ENCODE data around the gene LCP2. TPM values are rescaled to one million over a fixed set of nuclear protein-coding genes. Genes with fewer than 3 reads are reported as not detected.

LCP2 gene
- total RNA-seq, 1 donor from 2014 or later: not detected

- H3K9me3 Mint-ChIP-seq: no peaks in the 10 kb centered on the region
- no peaks in the 10 kb centered on the region for H3K27me3 Mint-ChIP-seq (ENCODE audit: low read depth)
- no peak overlapping the region for H3K27ac Mint-ChIP-seq
- no peak overlapping the region for H3K4me3 Mint-ChIP-seq
- DNase-seq (ENCODE audit: low spot score in 2 of 2, unreplicated experiment in 2 of 2): no peak
- TF ChIP-seq, protein P1, sequence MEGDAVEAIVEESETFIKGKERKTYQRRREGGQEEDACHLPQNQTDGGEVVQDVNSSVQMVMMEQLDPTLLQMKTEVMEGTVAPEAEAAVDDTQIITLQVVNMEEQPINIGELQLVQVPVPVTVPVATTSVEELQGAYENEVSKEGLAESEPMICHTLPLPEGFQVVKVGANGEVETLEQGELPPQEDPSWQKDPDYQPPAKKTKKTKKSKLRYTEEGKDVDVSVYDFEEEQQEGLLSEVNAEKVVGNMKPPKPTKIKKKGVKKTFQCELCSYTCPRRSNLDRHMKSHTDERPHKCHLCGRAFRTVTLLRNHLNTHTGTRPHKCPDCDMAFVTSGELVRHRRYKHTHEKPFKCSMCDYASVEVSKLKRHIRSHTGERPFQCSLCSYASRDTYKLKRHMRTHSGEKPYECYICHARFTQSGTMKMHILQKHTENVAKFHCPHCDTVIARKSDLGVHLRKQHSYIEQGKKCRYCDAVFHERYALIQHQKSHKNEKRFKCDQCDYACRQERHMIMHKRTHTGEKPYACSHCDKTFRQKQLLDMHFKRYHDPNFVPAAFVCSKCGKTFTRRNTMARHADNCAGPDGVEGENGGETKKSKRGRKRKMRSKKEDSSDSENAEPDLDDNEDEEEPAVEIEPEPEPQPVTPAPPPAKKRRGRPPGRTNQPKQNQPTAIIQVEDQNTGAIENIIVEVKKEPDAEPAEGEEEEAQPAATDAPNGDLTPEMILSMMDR (IDR thresholded peaks at IDR 0.05; ENCODE audit: unreplicated experiment): no peak
- no peaks in the 10 kb centered on the region for H3K36me3 Mint-ChIP-seq
- H3K4me1 Mint-ChIP-seq: no peaks in the 10 kb centered on the region
These were observed 79.7 kb downstream of the LCP2 start for GRCh38 chr5:170217831-170218230.

GRCh38 chr5:170216257-170216864 lies 81.2 kb downstream of the LCP2 start:
- Mint-ChIP-seq H3K36me3 (no peaks in the 10 kb centered on the region), H3K27me3 (ENCODE audit: low read depth) (no peaks in the 10 kb centered on the region), H3K27ac (no peak overlapping the region), H3K9me3 (no peaks in the 10 kb centered on the region), H3K4me3 (no peak overlapping the region), H3K4me1 (peaks cover 2% of the 10 kb centered on the region)
- TF ChIP-seq, protein P1 (IDR thresholded peaks at IDR 0.05; ENCODE audit: unreplicated experiment): peak; percentile 13
- DNase-seq (ENCODE audit: low spot score in 2 of 2, unreplicated experiment in 2 of 2): no peak

DNA sequence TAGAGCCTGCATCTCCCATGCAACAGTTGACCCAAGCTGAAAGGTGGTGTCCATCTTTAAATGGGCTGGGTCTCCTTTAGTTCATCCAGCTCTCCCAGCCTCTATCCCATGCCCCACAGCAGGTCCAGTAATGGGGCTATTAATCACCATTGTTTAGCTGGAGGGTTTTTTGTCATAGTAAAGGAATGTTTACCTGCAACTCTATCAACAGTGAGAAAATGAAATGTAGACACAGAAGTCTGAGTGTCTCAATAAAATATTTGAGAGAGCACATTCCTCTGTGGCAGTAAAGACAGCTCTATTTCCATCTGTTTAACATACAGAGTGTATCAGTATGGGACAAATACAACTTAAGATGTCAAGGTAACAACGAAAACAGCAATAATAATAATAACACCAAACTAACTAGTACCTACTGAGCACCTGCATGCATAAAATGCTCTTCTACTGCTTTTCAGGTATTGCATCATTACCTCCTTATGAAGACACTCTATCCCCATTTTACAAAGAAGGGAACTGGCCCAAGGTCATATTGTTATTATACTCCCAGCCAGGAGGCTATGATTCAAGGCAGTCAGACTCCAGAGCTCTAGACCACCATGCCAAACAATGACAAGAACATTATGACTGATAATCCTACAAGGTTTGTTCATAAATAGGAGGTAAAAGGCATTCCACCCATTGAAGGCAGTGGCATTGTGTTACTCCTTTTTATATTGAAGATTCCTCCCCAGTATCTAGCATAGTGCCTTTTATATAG lies 85.8 kb downstream of the LCP2 start:
- Mint-ChIP-seq H3K4me3 (no peak overlapping the region), H3K9me3 (peaks cover 7% of the 10 kb centered on the region), H3K4me1 (peaks cover 2% of the 10 kb centered on the region), H3K36me3 (no peaks in the 10 kb centered on the region), H3K27ac (no peak overlapping the region), H3K27me3 (ENCODE audit: low read depth) (no peaks in the 10 kb centered on the region)
- no peak for DNase-seq (ENCODE audit: low spot score in 2 of 2, unreplicated experiment in 2 of 2)
- TF ChIP-seq, protein P1 (IDR thresholded peaks at IDR 0.05; ENCODE audit: unreplicated experiment): no peak

GRCh38 chr5:170206958-170207357 lies 90.6 kb downstream of the LCP2 start:
- TF ChIP-seq, protein P1 (IDR thresholded peaks at IDR 0.05; ENCODE audit: unreplicated experiment): no peak
- H3K4me3 Mint-ChIP-seq: no peak overlapping the region
- peaks cover 2% of the 10 kb centered on the region for H3K4me1 Mint-ChIP-seq
- H3K36me3 Mint-ChIP-seq: no peaks in the 10 kb centered on the region
- peaks cover 7% of the 10 kb centered on the region for H3K9me3 Mint-ChIP-seq
- H3K27ac Mint-ChIP-seq: no peak overlapping the region
- peaks cover 6% of the 10 kb centered on the region for H3K27me3 Mint-ChIP-seq (ENCODE audit: low read depth)
- no peak for DNase-seq (ENCODE audit: low spot score in 2 of 2, unreplicated experiment in 2 of 2)

DNA sequence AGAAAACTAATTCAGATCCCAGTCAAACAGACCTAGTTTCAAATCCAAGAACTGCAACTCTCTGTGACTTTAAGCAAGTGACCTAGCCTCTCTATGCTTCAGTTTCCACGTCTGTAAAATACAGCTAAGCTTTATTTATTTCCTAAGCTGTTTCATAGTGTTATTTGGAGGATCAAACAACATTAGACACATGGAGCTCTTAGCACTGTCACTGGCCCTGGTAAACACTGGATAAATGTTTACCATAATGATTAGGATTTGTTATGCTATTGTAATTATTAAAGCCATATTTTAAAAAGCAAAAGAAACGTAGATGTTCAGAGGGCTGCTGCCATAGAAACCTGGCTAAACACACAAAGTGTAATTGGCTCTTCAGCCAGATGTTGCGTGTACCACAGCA lies 91.4 kb downstream of the LCP2 start:
- Mint-ChIP-seq H3K9me3 (peaks cover 7% of the 10 kb centered on the region), H3K4me1 (no peaks in the 10 kb centered on the region), H3K27me3 (ENCODE audit: low read depth) (peaks cover 6% of the 10 kb centered on the region), H3K36me3 (no peaks in the 10 kb centered on the region), H3K27ac (no peak overlapping the region), H3K4me3 (no peak overlapping the region)
- no peak for DNase-seq (ENCODE audit: low spot score in 2 of 2, unreplicated experiment in 2 of 2)
- TF ChIP-seq, protein P1 (IDR thresholded peaks at IDR 0.05; ENCODE audit: unreplicated experiment): no peak
